GM10847 (cell line): ENCODE results near the gene KRT73.

ENCODE experiments used
- POLR2A ChIP-seq: IDR thresholded peaks from 2 replicates; pipeline ENCODE4 v1.6.1; 2011; ENCODE audit not compliant: insufficient read length; ENCODE audit errors: extremely low read depth

KRT73 gene

DNA sequence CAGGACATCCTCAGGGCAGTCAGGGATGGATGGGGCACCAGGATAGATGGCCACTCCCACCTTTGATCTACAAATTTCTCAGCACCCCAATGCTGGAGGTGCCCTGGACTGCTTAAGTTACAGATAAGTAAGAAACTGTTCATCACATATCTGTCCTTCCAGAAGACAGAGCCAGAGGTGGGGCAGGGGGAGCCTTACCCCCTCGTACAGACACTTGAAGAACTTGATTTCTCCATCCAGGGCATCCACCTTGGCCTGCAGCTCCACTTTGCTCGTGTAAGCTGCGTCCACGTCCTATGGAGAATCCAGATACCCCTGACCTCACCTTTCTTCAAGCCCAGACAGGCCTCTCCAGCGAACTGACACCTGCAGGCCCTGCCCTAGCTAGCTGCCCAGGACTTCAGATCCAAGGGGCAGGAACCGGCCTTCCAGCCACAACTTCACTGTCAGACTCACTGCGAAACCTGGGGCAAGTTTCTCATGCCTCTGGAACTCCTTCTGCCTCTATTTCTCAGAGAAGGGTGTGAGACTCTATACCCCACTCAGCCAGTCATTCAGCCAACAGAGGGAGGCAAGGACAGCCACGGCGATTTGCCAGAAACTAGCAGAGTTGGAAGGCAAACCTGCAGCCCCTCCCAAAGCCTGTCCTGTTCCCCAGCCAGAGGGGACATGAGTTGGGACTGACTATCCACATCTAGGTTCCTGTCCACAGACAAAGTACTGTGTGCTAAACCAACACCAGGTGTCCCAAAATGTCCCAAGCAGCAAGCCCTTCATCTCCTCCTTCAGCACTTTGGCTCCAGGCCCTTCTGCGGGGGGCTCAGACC is 3.8 kb downstream of the KRT73 start:
- no peak for TF ChIP-seq POLR2A

DNA sequence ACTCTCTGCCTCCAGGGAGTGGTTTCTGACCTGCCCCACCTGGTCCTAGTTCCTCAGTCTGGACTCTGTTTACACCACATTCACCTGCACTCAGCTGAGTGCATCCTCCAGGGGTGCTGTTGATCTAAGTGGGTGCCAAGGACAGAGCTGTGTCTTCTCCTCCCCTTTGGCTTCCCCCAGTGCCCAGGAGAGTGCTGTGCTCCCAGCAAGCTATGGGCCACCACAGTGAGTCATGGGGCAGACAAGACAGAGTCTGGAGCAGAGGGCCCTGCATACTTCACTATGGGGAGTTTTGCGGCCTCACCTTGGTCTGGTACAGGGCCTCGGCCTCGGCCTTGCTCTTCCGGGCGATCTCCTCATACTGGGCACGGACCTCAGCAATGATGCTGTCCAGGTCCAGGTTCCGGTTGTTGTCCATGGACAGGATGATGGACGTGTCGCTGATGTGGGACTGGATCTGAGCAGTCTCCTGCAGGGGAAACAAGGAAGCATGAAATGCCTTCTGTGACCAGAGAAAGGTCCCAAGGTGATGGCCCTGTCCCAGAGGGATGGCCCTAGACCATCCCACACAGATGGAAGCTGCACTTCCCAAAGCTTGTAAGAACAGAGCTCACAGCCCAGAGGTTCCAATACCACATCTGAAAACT is 4.9 kb downstream of the KRT73 start:
- TF ChIP-seq POLR2A: no peak

DNA sequence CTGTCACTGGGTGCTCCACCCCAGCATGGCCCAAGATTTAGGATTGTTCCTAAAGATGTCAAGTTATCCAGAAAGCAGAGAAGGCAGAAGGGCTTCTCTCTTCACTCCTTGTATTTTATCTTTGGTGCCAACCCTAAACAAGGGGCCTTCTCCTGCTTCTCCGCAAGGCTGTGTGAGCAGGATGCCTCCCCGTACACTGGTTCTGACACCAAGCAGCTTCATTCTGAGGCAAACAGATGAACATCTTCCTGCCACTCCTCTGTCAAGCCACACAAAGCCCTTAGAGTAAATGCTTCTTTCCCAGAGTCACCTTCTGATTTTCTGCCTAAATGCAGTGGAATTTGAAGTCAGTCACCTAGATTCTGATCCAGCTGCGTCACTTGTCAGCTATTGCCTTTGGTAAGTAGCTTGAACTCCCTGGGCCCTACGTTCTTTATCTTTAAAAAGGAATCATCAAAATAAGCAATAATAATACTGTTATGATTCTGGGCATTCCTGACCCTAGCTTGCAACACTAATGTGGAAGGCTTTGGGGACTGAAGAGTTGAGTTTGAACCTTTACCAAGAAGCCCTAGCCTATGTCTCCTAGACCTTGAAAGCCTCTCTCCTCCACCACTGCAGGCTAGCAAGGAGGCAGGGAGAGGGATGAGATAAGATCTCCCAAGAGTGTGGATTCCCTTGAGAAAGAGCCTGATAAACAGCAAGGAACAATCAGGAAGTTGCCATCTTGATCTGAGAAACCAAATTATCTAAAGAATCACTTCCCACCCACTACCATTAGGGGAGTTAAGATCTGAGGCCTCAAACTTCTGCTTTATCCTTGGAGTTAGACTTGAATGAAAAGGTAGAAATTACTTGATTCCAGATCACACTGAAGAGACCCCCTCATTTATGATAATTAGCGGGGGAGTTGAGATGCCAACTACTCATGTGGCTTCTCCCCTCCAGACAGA is 5.7 kb downstream of the KRT73 start:
- no peak for TF ChIP-seq POLR2A

DNA sequence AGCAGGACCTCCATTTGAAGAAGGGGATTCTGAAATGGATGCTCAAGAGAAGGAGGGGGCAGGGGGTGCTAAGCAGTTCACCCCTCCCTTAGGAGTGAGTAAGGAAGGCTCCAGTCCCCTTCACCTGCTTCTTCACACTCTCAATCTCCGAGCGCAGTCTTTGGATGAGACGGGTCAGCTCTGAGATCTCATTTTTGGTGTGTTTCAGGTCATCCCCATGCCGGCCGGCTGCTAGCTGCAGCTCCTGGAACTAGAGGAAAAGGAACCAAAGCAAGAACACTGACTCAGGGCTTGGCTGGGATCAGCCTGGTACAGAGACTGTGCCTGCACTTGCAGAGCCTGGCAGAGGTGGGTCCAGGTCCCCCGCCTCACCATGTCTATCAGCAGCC is 7.3 kb downstream of the KRT73 start:
- TF ChIP-seq POLR2A: no peak

DNA sequence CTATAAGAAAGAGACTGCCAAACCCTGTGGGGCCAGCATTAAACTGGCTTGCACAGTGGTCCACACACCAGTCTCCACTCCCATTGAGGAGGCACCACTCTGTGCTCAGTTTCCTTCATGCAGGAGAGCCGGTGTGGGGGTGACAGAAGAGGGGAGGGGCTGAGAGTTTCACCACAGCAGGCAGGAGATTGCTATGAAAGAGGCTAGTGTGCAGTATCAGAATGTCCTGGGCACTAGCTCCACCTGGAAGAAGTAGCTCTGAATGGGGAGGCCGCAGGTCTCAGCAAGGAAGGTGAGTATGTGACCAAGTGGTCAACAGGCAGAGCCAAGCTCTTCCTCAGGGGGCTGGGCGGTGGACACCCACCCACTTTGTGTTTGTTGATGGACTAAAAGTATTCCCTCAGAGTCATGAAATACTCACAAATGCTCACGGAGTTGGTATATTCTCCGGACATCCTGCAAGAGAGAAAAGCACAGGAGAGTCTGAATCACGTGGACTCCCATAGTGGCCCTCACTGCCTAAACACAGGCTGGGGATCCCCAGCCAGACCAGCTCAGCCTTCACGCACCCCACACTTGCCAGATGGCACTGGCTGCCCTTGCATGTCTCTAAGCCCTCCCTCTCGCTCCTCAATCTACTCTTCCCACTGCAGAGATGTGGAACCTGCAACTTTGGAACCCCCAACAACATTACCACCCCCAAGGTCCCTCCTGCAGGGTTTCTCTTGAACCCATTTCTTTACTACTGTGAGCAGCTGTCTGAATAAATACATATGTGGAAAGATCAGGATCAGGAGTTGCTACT is 9.3 kb downstream of the KRT73 start:
- TF ChIP-seq POLR2A: no peak

DNA sequence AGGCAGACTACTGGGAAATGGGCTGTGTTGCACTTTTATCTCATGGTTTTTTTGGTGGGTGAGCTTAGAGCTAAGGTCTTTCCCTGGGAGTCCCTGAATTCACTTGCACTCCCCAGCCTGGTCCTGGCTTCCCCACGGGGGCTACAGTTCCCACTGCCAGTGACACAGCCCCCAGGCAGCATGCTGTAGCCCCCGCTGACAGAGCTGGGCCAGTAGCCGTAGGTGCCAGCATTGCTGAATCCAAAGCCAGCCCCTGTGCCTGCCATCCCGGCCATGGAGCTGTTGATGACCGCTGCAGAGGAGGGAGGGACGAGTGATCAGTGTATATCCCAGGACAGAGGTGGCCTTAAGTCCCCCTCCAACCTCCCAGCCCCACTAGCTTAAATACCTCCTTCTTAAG is 10.2 kb downstream of the KRT73 start:
- TF ChIP-seq POLR2A: no peak

DNA sequence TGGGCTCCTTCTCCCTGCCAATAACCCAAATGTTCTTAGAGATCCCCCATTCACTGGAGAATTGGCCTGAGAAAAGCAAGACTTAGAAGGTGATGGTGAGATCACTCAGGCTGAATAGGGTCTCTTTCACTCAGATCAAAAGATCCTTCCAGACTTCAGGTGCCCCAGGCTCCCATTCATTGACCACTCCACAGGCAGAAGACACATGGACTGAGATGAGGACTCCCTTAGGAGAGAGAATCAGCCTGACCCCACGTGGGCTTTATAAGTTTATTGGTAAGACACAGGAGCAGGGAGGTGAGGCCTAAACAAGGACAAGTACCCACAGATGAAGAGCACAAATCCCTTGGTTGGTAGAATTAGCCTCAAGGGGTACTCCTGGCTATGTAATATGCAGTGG is 11.0 kb downstream of the KRT73 start:
- no peak for TF ChIP-seq POLR2A

DNA sequence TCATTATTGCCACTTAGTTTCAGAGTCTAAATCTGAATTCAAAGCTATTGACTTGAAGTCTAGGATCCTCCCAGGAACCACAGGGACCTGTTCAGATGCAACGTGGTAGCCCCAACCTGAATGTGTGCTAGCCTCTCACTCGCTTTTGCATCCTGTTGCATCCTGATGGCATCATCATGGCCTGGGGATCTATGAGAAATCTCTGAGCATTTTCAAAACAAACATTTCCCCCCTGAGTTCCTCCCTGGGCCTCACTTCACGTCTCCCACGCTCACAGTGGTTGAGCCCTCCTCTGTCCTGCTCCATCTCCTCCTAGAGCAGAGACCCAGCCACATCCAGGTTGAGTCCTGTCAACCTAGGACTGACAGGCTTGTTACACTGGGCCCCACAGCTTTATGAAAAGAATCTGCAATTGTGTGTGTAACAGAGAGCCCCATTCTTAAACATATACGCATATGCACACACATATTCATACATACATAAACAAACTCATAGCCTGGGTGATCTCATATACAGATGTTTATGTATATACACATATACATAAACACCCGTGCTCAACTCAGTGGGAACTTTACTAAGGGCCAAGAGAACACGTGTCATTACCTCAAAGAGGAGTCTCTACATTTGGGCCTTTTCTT is 11.7 kb downstream of the KRT73 start:
- no peak for TF ChIP-seq POLR2A

DNA sequence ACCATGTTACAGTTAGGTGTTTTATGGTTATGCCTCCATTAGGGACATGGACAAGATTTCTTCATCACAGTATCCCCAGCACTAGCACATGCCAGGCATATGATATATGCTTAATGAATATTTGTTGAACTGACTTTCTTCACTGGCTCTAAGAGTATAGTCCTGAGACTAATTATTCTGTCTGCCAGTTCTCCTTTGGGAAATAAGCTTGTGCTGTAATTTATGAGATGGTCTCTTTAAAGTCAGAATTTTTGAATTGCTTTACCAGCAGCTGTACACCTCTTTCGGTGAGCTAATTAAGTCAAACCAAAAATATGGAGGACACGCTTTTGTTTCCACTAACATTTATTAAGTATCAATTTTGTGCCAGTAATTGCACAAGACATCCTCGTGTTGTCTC is 12.3 kb downstream of the KRT73 start:
- TF ChIP-seq POLR2A: no peak

DNA sequence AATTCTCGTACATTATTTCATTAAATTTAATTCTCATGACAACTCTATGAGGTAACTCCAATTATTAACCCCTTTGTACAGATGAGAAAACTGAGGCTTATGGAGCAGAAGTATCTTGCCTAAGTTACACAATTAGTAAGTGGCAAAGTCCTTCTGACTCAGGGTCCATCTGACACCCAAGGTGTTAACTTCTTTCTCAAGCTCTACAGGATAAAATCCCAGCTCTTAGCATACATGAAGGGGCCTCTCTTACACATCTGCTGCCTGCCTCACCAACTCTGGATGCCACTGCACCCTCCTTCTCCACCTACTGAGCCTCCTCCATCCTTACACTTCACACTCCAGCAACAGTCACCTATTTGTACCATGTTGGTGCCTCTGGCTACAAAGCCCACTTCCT is 12.8 kb downstream of the KRT73 start:
- no peak for TF ChIP-seq POLR2A

DNA sequence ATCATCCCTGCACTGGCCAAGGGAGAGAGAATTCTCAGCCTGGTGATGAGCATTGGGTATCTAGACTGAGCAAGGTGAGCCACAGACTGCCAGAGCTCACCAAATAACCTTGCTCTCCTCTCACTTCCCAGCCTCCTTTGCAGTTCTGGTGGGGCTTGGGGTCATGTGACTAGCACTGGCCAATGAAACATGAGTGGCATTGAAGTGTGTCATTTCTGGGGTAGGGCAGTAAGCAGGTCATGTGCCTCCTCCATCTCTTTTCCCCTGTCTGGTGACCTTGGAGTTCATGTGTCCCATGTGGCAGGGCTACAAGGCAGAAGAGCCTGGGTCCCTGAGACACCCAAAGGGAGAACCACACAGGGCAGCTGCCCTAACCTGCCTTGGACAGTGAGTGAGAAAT is 13.5 kb downstream of the KRT73 start:
- no peak for TF ChIP-seq POLR2A

DNA sequence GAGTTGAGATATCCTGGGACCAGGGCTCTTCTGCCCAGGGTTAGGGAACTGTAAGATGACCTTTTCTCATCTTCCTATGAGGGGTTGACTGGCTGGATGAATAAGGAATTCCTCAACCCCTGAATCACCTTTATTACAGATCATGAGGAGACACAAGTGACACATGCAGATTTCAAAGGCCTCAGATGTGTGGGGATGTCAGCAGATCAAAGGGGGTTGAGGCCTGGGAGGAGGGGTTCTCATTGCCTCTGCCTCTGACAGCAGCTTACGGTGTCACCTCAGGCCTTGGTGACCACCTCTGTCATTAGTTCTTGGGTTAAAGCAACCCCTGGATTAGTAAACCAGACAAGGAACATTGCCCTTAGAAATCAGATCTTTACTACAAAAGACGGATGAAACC is 15.0 kb downstream of the KRT73 start:
- no peak for TF ChIP-seq POLR2A

DNA sequence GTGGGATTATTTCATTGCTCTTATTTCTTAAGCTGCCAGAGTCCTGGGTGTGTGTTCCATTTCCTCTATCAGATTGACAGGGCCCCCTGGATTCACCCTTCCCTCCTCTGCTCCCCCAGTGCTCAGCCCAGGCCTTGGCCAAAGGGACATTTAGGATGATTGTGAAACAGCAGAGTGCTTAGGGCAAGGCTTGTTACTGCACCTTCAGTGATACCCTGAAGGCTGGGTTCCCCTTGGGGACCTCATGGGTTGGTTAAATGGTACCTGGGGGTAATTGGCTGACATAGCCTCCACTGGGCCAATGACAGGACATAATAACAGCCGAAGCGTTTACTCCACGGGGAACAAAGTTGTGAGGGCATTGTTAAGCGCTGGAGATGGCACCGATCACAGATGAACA is 15.8 kb downstream of the KRT73 start:
- no peak for TF ChIP-seq POLR2A

DNA sequence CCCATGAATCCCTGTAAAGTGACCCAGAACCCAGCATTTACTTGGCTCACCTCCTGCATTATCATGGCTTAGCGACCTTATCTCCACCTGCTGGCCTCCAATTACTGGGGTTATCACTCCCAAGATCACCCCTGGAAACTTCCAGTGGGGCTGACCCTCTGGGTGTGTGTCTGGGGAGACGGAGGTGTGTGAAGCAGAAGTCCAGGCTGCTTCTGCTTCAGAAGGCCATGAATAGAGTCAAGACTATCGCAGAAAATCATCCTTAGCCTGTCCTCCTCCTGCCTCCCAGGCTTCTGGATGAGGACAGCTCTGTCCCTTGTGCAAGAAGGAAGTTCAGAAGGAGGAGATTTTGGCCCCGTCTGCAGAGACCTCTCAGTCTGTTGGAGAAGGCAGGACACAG is 16.7 kb downstream of the KRT73 start:
- TF ChIP-seq POLR2A: no peak

DNA sequence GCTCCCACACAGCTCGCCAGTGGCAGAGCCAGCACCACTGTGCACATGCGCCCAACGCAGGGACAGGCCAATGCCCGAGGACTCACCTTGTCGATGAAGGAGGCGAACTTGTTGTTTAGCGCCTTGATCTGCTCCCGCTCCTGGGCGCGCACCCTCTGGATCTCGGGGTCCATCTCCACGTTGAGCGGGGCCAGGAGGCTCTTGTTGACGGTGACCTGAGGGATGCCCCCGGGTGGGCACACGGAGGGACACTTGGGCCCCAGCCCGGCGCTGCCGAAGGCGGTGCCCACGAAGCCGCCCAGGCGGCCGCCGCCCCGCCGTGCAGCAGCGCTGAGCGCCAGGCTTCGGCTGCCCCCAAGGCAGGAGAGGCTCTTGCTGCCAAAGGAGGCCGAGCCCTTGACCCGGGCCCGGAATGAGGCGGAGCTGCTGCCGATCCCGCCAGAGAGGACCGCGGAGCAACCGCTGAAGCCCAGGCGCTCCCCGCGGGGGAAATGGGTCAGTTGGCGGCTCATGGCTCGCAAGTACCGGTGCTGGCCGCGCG is 17.3 kb downstream of the KRT73 start, which contains the start of gene KRT72:
Gene KRT72 (minus strand): TSS at position 523 of the 541 bp plus-strand sequence. CDS start 11 bp downstream, at position 512.
- no peak for TF ChIP-seq POLR2A

DNA sequence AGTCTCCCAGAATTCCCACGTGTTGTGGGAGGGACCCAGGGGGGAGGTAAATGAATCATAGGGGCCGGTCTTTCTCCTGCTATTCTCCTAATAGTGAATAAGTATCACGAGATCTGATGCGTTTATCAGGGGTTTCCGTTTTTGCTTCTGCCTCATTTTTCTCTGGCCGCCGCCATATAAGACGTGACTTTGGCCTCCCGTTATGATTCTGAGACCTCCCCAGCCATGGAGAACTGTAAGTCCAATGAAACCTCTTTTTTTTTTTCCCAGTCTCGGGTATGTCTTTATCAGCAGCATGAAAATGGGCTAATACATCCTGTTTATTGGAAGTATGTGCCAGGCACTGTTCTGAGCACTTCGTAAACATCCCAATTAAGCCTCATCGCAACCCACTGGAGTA is 17.9 kb downstream of the KRT73 start:
- no peak for TF ChIP-seq POLR2A
